ENCODE results near the gene SYNGR2.
"Not testable (repeated sequence)": the region's sequence is repeated elsewhere in the genome, so short reads cannot be mapped to it uniquely, and the experiment has no call there.

Gene SYNGR2

GRCh38 chr17:78144147-78144719 lies 24.1 kb upstream of the SYNGR2 start:
- DNase-seq: no peak

- DNase-seq: no peak
These were observed 23.4 kb upstream of the SYNGR2 start for GRCh38 chr17:78144736-78145641.

GRCh38 chr17:78146471-78146869 lies 21.9 kb upstream of the SYNGR2 start:
- DNase-seq: no peak

GRCh38 chr17:78146881-78147280 lies 21.5 kb upstream of the SYNGR2 start:
- no peak for DNase-seq

GRCh38 chr17:78147315-78147998 lies 20.9 kb upstream of the SYNGR2 start:
- DNase-seq: no peak

- DNase-seq: no peak
These were observed 19.9 kb upstream of the SYNGR2 start for GRCh38 chr17:78148286-78149016.

GRCh38 chr17:78151514-78152008 lies 16.8 kb upstream of the SYNGR2 start:
- no peak for DNase-seq

- no peak for DNase-seq
These were observed 13.2 kb upstream of the SYNGR2 start for GRCh38 chr17:78154903-78155811.

- DNase-seq: no peak
These were observed 8.7 kb upstream of the SYNGR2 start for GRCh38 chr17:78159575-78160158.

- DNase-seq: no peak
These were observed 4.3 kb upstream of the SYNGR2 start for GRCh38 chr17:78163881-78164747.

- DNase-seq: no peak
These were observed 3.4 kb upstream of the SYNGR2 start for GRCh38 chr17:78164748-78165607.

- DNase-seq: no peak
These were observed 2.0 kb upstream of the SYNGR2 start for GRCh38 chr17:78166416-78166815.

GRCh38 chr17:78168903-78169793 lies 767 bp downstream of the SYNGR2 start:
- DNase-seq: no peak

GRCh38 chr17:78170692-78171590 lies 2.6 kb downstream of the SYNGR2 start:
- no peak for DNase-seq

GRCh38 chr17:78171591-78172248 lies 3.3 kb downstream of the SYNGR2 start:
- not testable (repeated sequence) for DNase-seq

GRCh38 chr17:78172249-78173051 lies 4.1 kb downstream of the SYNGR2 start:
- no peak for DNase-seq
